NCI-H1417 (cell line): Measurements from ENCODE around the gene TMEM185A.
A peak's percentile ranks its signal among the peaks of the same experiment; 100 is the strongest.
"Not testable (repeated sequence)": the region's sequence is repeated elsewhere in the genome, so short reads cannot be mapped to it uniquely, and the experiment has no call there.

Experiments used
- DNase-seq, 3 experiments: peaks; one replicate each; lab custom pipeline; 2025; lab: John Stamatoyannopoulos, UW

Gene TMEM185A

DNA sequence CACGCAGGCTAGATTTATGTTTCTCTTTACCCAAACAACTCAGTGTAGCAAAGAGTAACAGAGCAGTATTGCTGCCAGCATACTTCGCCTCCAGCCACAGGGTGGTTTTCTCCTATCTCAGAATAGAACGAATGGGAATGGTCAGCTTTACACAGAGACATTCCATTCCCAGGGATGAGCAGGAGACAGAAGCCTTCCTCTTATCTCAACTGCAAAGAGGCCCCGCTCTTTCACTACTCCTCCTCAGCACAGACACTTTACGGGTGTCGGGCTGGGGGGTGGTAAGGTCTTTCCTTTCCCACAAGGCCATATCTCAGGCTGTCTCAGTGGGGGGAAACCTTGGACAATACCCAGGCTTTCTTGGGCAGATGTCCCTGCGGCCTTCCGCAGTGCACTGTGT, 4.8 kb downstream of the TMEM185A start:
- not testable (repeated sequence) for DNase-seq

GRCh38 chrX:149619662-149620061, 11.9 kb downstream of the TMEM185A start:
- DNase-seq: not testable (repeated sequence)

DNA sequence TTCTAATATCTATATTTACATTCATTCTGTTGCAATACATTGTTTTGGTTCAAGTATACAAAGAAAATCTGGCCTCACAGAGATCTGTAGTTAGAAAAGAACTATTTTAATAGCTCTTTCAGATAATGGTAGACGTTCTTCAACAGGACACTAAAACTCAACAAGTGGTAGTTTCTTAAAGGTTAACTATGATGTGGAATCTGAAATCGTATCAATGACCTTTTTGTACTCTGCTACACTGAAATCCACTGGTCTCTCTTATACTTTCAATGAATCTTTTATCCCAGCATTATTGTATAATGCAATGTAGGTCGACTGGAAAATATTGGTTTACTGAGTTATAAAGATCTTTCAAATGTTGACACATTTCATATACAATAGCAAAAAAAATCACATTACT, 12.7 kb downstream of the TMEM185A start:
- no peak for DNase-seq

- DNase-seq: no peak
These were observed 19.9 kb downstream of the TMEM185A start for GRCh38 chrX:149611623-149612175.

DNA sequence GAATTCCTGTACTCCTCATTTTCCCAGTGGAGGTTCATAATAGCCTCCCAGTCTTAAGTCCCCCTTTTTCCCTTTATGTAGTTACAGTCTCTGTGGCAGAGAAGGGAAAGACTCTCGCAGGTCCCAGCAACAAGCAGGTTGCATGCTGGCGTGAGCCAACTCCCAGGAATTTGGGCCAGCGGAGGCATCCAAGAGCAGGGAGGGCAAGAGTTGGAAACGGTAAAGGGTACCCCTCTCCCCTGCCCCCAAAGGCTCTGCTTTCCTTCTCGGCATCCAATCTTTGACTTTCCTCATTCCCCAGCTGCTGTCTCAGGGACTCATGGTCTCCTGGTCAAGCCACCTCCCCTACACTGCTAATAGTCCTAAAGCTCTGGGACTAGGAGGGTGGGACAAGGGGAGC, 21.1 kb downstream of the TMEM185A start:
- no peak for DNase-seq

DNA sequence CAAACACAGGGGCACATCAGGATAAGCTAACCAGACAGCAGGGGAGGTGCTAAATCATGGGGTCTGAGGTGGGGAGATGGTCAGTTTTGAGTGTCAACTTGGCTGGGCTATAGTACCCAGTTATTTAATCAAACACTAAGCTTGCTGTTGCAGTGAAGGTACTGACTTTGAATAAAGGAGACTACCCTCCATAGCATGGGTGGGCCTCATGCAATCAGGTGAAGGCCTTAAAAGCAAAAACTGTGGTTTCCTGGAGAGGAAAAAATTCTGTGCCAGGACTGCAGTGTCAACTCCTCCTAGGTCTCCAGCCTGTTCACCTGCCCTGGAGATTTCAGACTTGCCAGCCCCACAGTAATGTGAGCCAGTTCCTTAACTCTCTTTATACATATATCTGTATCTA, 23.9 kb downstream of the TMEM185A start:
- no peak for DNase-seq

DNA sequence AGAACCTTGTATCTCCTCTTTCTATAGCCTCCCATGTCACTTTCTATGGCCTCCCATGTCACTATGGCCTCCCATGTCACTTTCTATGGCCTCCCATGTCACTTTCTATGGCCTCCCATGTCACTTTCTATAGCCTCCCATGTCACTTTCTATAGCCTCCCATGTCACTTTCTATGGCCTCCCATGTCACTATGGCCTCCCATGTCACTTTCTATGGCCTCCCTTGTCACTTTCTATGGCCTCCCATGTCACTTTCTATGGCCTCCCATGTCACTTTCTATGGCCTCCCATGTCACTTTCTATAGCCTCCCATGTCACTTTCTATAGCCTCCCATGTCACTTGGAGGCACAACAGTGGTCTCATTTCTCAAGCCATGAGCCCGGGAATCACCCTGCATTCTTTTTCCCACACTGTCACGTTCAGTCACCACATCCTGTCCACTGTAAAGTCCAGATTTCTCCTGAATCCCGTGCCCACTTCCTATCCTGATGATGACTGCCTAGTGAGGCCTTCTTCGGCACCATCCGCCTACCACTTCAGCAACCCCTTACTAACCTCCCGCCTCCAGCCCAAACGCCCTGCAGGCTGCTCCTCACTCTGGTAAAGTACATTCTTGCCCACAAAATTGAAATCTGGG, 26.2 kb downstream of the TMEM185A start:
- DNase-seq: not testable (repeated sequence)

GRCh38 chrX:149598603-149599002, 33.0 kb downstream of the TMEM185A start:
- DNase-seq: not testable (repeated sequence)

DNA sequence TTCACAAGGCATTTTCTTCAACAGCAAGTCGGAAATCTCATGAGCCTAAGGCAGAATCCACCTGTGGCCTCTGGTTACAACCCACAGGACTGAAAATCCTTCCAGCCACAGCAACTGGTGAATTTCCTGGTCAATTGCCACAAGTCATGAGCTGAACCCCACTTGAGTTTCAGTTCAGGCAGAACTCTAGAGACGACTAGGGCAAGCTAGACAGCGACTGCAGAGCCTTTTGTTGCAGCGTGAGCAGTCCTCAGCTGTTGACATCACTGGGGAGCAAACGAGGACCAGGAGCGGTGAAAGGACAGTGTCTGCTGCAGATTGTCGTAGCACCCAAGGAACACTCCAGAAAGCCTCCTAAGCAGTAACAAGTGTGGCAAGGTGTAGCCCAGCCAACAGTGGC, 35.6 kb downstream of the TMEM185A start:
- DNase-seq: not testable (repeated sequence)

- DNase-seq: not testable (repeated sequence)
These were observed 36.4 kb downstream of the TMEM185A start, which contains the start of gene HSFX2 for GRCh38 chrX:149595214-149595613. HSFX2 (minus strand) TSS chrX:149595314; CDS start chrX:149594700, 614 bp downstream.

GRCh38 chrX:149590993-149591392, 40.6 kb downstream of the TMEM185A start:
- DNase-seq: not testable (repeated sequence)

- not testable (repeated sequence) for DNase-seq
These were observed 44.2 kb downstream of the TMEM185A start, which contains the start of gene MAGEA9B for GRCh38 chrX:149587359-149587758. MAGEA9B (minus strand) TSS chrX:149587459; CDS start chrX:149583179, 4,280 bp downstream.

DNA sequence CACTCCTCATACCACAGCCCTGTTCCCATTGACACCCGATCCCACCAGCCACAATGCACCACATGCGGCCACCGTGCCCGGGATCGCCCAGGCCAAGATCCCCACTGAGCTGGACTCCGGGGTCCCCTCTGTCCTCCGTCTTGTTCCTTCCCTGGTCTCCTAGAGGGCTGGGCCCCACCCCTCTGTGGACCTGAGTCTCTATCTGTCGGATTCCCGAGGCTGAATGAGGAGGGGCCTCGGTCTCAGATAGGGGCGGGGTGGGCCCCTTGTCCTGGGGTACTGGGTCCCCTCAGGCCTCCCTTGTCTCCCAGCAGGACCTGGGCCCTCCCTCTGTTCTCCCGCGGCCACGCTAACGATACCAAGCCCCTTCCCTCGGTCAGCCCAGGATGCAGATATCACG, 46.0 kb downstream of the TMEM185A start:
- not testable (repeated sequence) for DNase-seq

- not testable (repeated sequence) for DNase-seq
These were observed 58.1 kb downstream of the TMEM185A start for GRCh38 chrX:149573456-149573855.

DNA sequence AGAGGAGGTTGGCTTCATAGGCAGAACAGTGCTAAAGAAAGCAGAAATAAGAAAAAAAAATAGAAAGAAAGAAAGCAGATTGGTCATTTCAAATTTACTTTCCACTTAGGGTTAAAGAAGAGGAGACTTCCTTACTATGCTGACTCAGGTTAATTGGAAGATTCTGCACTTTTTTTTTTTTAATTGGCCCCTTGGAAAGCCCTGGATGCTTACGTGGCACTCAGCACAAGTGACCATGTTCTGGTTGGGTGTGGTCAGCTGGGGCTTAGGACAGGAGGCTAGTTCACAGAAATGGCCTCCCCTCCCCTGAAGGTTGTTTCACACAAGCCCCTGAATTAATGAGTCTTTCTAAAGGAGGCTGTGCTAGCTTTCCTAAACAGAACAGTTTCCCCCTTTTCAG, 58.8 kb downstream of the TMEM185A start:
- DNase-seq: no peak

GRCh38 chrX:149571770-149572169, 59.8 kb downstream of the TMEM185A start:
- DNase-seq: no peak

DNA sequence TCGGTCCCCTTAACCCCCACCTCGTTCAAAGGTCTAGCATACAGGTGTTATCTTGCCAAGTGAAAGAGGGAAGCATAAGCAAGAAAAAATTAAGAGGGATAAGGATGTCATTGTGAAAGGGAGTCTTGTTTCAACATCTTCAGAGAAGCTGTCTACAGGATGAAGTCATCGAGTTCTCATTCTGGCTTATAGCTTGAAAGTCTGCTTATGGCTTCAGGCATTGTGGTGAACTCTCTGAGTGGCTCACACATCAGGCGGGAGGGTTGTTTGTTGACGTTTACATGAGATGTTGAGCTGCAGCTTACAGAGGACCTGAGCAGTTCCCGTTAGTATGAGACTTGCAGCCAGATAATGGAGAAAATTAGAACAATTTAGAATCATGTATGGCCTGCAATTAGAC, 60.9 kb downstream of the TMEM185A start:
- DNase-seq: no peak

DNA sequence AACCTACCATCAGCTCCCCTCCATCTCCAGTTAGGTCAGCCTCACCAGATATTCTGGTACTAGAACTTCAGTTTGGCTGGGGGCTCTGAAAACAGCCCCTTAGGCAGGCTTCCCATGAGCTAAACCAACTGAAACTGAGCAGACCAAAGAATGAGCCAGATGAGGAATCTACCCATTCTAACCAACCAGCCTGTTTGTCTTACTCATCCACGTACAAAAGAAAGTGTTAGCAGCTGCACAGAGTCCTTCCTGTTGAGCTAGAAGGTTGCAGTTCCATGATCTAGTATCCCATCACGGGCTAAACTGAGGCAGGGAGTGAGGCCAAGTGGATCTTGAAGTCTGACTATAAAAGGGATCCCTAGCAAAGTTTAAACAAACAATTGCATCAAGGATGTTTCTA, 61.8 kb downstream of the TMEM185A start:
- no peak for DNase-seq

DNA sequence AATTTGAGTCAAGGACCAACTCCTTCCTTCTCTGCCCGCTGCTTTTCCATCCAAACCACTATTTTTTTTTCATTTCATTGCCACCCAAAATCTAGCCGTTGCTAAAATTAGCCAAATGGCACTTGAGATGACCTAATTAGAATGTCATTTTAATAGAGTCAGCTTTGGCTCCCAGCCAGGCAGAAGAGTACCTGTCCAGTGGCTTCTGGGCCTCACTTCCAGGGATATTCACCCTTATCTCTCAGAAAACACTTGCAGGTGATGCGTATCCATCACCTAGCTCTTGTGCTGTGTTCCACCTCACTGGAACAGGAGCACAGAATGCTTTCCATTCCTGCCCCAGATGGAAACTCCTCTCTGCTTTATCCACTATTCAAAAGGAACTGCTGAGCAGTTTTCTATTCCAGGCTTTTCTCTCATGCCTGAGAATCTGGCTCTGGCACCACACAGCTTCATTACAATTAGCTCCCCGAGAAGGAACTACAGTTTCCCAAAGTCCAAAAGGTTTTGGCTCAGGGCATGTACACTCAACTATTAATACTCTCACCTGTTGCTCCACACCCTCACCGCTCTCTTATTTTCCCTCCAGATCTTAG, 62.8 kb downstream of the TMEM185A start:
- peak in 1 of 3 experiments; percentile 82 for DNase-seq

GRCh38 chrX:149567621-149568417, 63.8 kb downstream of the TMEM185A start:
- DNase-seq: no peak

- DNase-seq: no peak
These were observed 68.2 kb downstream of the TMEM185A start for GRCh38 chrX:149563359-149563758.

- not testable (repeated sequence) for DNase-seq
These were observed 76.3 kb downstream of the TMEM185A start for GRCh38 chrX:149555251-149555650.

GRCh38 chrX:149551939-149552248, 79.7 kb downstream of the TMEM185A start:
- DNase-seq: not testable (repeated sequence)
